ENCODE results near the gene NIP7. TPM values are rescaled to one million over a fixed set of nuclear protein-coding genes. Genes with fewer than 3 reads are reported as not detected.

The NIP7 gene
- total RNA-seq, 4 donors from 2014 or later = 7.3 to 13.5 (median 9.7) TPM

GRCh38 chr16:69344171-69344570 lies 4.6 kb downstream of the NIP7 start:
- DNase-seq (no peak), ATAC-seq (no peak)
- no peak for TF ChIP-seq CTCF (IDR thresholded peaks at IDR 0.05 in 4 of 5, conservative IDR thresholded peaks at IDR 0.05 in 1 of 5)
- Histone ChIP-seq H3K4me3 (no peak overlapping the region), H3K27me3 (no peaks in the 10 kb centered on the region), H3K36me3 (peaks cover 0 to 44% of the 10 kb centered on the region in 2 donors), H3K9me3 (no peaks in the 10 kb centered on the region), H3K4me1 (peaks cover 9% of the 10 kb centered on the region in 2 donors), H3K27ac (no peak overlapping the region)
- in situ Hi-C loops (cut with MboI; ENCODE audit: low sequenced_read_pairs in 4 of 4) = no loop called here
- intact Hi-C loops (cut with DNase I; ENCODE audit: low total_unique reads) = no loop called here

- Histone ChIP-seq H3K9me3 (no peaks in the 10 kb centered on the region), H3K27me3 (no peaks in the 10 kb centered on the region), H3K4me1 (no peaks in the 10 kb centered on the region), H3K27ac (no peak overlapping the region), H3K36me3 (peaks cover 0 to 37% of the 10 kb centered on the region in 2 donors), H3K4me3 (no peak overlapping the region)
- DNase-seq (no peak), ATAC-seq (no peak)
- TF ChIP-seq POLR2A (IDR thresholded peaks at IDR 0.05) (no peak), CTCF (IDR thresholded peaks at IDR 0.05 in 4 of 5, conservative IDR thresholded peaks at IDR 0.05 in 1 of 5) (no peak)
- intact Hi-C loops (cut with DNase I; ENCODE audit: low total_unique reads) = no loop called here
- in situ Hi-C loops (cut with MboI; ENCODE audit: low sequenced_read_pairs in 4 of 4) = no loop called here
Observed at GRCh38 chr16:69345923-69346322, 6.4 kb downstream of the NIP7 start.

GRCh38 chr16:69346683-69347082 lies 7.1 kb downstream of the NIP7 start:
- DNase-seq (no peak), ATAC-seq (no peak)
- H3K27ac ChIP-seq = no peak overlapping the region
- no peaks in the 10 kb centered on the region for H3K4me1 ChIP-seq
- H3K36me3 ChIP-seq = peaks cover 0 to 30% of the 10 kb centered on the region in 2 donors
- H3K9me3 ChIP-seq = no peaks in the 10 kb centered on the region
- TF ChIP-seq CTCF (IDR thresholded peaks at IDR 0.05 in 4 of 5, conservative IDR thresholded peaks at IDR 0.05 in 1 of 5) (no peak), POLR2A (IDR thresholded peaks at IDR 0.05) (no peak)
- intact Hi-C loops (cut with DNase I; ENCODE audit: low total_unique reads) = no loop called here
- H3K4me3 ChIP-seq = no peak overlapping the region
- in situ Hi-C loops (cut with MboI; ENCODE audit: low sequenced_read_pairs in 4 of 4) = no loop called here
- no peaks in the 10 kb centered on the region for H3K27me3 ChIP-seq

GRCh38 chr16:69348222-69348621 lies 8.7 kb downstream of the NIP7 start:
- no peak for DNase-seq
- H3K36me3 ChIP-seq = peaks cover 0 to 14% of the 10 kb centered on the region in 2 donors
- no peak for ATAC-seq
- TF ChIP-seq CTCF (IDR thresholded peaks at IDR 0.05 in 4 of 5, conservative IDR thresholded peaks at IDR 0.05 in 1 of 5) (no peak), POLR2A (IDR thresholded peaks at IDR 0.05) (no peak)
- H3K4me3 ChIP-seq = no peak overlapping the region
- H3K9me3 ChIP-seq = no peaks in the 10 kb centered on the region
- no peaks in the 10 kb centered on the region for H3K4me1 ChIP-seq
- intact Hi-C loops (cut with DNase I; ENCODE audit: low total_unique reads) (no loop called here), in situ Hi-C loops (cut with MboI; ENCODE audit: low sequenced_read_pairs in 4 of 4) (no loop called here)
- no peak overlapping the region for H3K27ac ChIP-seq
- no peaks in the 10 kb centered on the region for H3K27me3 ChIP-seq

GRCh38 chr16:69349536-69349935 lies 10.0 kb downstream of the NIP7 start:
- ATAC-seq = no peak
- intact Hi-C loops (cut with DNase I; ENCODE audit: low total_unique reads) = no loop called here
- TF ChIP-seq POLR2A (IDR thresholded peaks at IDR 0.05) = no peak
- TF ChIP-seq CTCF (IDR thresholded peaks at IDR 0.05 in 4 of 5, conservative IDR thresholded peaks at IDR 0.05 in 1 of 5) = no peak
- Histone ChIP-seq H3K4me1 (no peaks in the 10 kb centered on the region), H3K27ac (no peak overlapping the region), H3K9me3 (no peaks in the 10 kb centered on the region), H3K27me3 (no peaks in the 10 kb centered on the region), H3K4me3 (no peak overlapping the region), H3K36me3 (peaks cover 0 to 4% of the 10 kb centered on the region in 2 donors)
- in situ Hi-C loops (cut with MboI; ENCODE audit: low sequenced_read_pairs in 4 of 4) = no loop called here
- DNase-seq = no peak

Measured in gastrocnemius medialis (tissue), 4 donors.